Neural cell (in vitro differentiated cells): ENCODE data around the gene MUC12. TPM values are rescaled to one million over a fixed set of nuclear protein-coding genes. Genes with fewer than 3 reads are reported as not detected.

Experiments used
- H2AFZ ChIP-seq: fragments of 200-600, 300-800 bp; sonication (generic), shearing (Covaris generic); 2 replicates; pipeline ENCODE4 v1.6.0; 2014; ENCODE audit warnings: low read depth, mild to moderate bottlenecking, antibody characterized with exemption, low read length, moderate library complexity
- H3F3A ChIP-seq: fragments of 200-600 bp; shearing (Covaris generic); 2 replicates; pipeline ENCODE4 v1.6.1; 2016; ENCODE audit warnings: mild to moderate bottlenecking, moderate library complexity, mixed read lengths, antibody characterized with exemption, low read length; ENCODE audit not compliant: insufficient read depth, poor library complexity, severe bottlenecking
- H3K27ac ChIP-seq: fragments of 200-600, 300-800 bp; sonication (generic), shearing (Covaris generic); 2 replicates; pipeline ENCODE4 v1.5.1; 2014; ENCODE audit warnings: mild to moderate bottlenecking, low read length, moderate library complexity
- H3K27me3 ChIP-seq: fragments of 300-800, 200-600 bp; sonication (generic), shearing (Covaris generic); 2 replicates; pipeline ENCODE4 v1.6.0; 2014; ENCODE audit warnings: mild to moderate bottlenecking, low read depth, low read length, moderate library complexity; ENCODE audit not compliant: insufficient read depth
- H3K36me3 ChIP-seq: fragments of 300-800, 200-600 bp; sonication (generic), shearing (Covaris generic); 2 replicates; pipeline ENCODE4 v1.5.1; 2014; ENCODE audit warnings: mild to moderate bottlenecking, antibody characterized with exemption, low read length, moderate library complexity; ENCODE audit not compliant: insufficient read depth
- H3K4me2 ChIP-seq: fragments of 300-800, 200-600 bp; sonication (generic), shearing (Covaris generic); 2 replicates; pipeline ENCODE4 v1.6.0; 2014; ENCODE audit warnings: mild to moderate bottlenecking, low read length
- H3K4me3 ChIP-seq: fragments of 300-800, 200-600 bp; sonication (generic), shearing (Covaris generic); 2 replicates; pipeline ENCODE4 v1.5.1; 2014; ENCODE audit warnings: mild to moderate bottlenecking, low read length, moderate library complexity
- H3K79me2 ChIP-seq: fragments of 200-600 bp; shearing (Covaris generic); replicated peaks from 2 replicates; pipeline ENCODE4 v1.6.0; 2014; ENCODE audit warnings: mild to moderate bottlenecking, low read length, moderate library complexity; ENCODE audit not compliant: insufficient read depth
- H3K9ac ChIP-seq: fragments of 300-800, 200-600 bp; sonication (generic), shearing (Covaris generic); 2 replicates; pipeline ENCODE4 v1.6.1; 2016; ENCODE audit warnings: mild to moderate bottlenecking, low read length, mixed read lengths
- H3K9me2 ChIP-seq: fragments of 200-600 bp; shearing (Covaris generic); 2 replicates; pipeline ENCODE4 v1.6.1; 2016; ENCODE audit warnings: mild to moderate bottlenecking, low read length, mixed read lengths; ENCODE audit not compliant: insufficient read depth
- H3K9me3 ChIP-seq: fragments of 200-600, 300-800 bp; sonication (generic), shearing (Covaris generic); 2 replicates; pipeline ENCODE4 v1.6.1; 2016; ENCODE audit warnings: mild to moderate bottlenecking, mixed run types, low read length, moderate library complexity, mixed read lengths
- H4K20me1 ChIP-seq: fragments of 200-600 bp; shearing (Covaris generic); 2 replicates; pipeline ENCODE4 v1.6.1; 2016; ENCODE audit warnings: mild to moderate bottlenecking, mixed run types; ENCODE audit not compliant: insufficient read depth
- EP300 ChIP-seq: fragments of 450-650 bp; conservative IDR thresholded peaks from 2 replicates; pipeline ENCODE4 v1.6.1; 2014; ENCODE audit warnings: antibody characterized with exemption, mild to moderate bottlenecking, moderate library complexity; ENCODE audit not compliant: poor library complexity, severe bottlenecking
- EZH2 ChIP-seq: fragments of 200-600, 300-800 bp; shearing (Covaris generic), sonication (generic); IDR thresholded peaks from 2 replicates; pipeline ENCODE4 v1.6.1; 2014; ENCODE audit warnings: antibody characterized with exemption, low read length, borderline replicate concordance, mild to moderate bottlenecking; ENCODE audit not compliant: insufficient read depth, poor library complexity, severe bottlenecking
- MXI1 ChIP-seq: fragments of 450-650 bp; conservative IDR thresholded peaks from 2 replicates; pipeline ENCODE4 v1.6.1; 2014; ENCODE audit warnings: antibody characterized with exemption, mild to moderate bottlenecking; ENCODE audit not compliant: poor library complexity, severe bottlenecking
- POLR2AphosphoS5 ChIP-seq: IDR thresholded peaks from 2 replicates; pipeline ENCODE4 v1.6.1; 2012
- RAD21 ChIP-seq: fragments of 450-650 bp; conservative IDR thresholded peaks from 2 replicates; pipeline ENCODE4 v1.6.1; 2014; ENCODE audit warnings: antibody characterized with exemption, mild to moderate bottlenecking, moderate library complexity
- REST ChIP-seq: IDR thresholded peaks from 2 replicates; pipeline ENCODE4 v1.6.1; 2012; ENCODE audit warnings: borderline replicate concordance
- SMC3 ChIP-seq: fragments of 450-650 bp; conservative IDR thresholded peaks from 2 replicates; pipeline ENCODE4 v1.6.1; 2014; ENCODE audit warnings: antibody characterized with exemption, mild to moderate bottlenecking, moderate library complexity; ENCODE audit not compliant: poor library complexity
- TAF1 ChIP-seq: IDR thresholded peaks from 2 replicates; pipeline ENCODE4 v1.6.1; 2012; ENCODE audit warnings: low read depth
- polyA plus RNA-seq: library from polyadenylated mRNA; depleted of rRNA; stranded (reverse); fragments of >200 nt; gene quantifications from 2 replicates; pipeline ENCODE4 v1.2.3, GENCODE V29; 2014
- TF ChIP-seq, protein P1 (sequence below): fragments of 450-650 bp; IDR thresholded peaks from 2 replicates; pipeline ENCODE4 v1.5.1; 2014; ENCODE audit warnings: antibody characterized with exemption, mild to moderate bottlenecking, moderate library complexity; ENCODE audit not compliant: poor library complexity, severe bottlenecking

The MUC12 gene
- polyA plus RNA-seq, 1 donor from 2014 or later: not detected

DNA sequence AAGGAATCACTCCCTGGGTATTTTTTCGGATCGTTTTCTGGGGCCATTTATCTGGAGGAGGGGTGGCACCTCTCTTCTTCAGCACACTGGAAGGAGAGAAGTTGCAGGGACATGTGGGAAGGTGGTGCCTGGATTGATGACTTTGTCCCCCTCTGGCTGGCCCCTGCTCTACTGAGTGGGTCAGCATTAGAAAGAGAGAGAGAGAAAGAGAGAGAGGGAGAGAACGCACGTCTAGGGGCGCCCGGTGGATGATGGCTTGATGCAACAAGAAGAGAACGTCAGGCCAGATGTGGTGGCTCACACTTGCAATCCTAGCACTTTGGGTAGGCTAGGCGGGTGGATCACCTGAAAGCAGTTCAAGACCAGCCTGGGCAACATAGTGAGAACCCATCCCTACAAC is 5.5 kb upstream of the MUC12 start:
- H3K4me2 ChIP-seq: no peak overlapping the region
- no peaks in the 10 kb centered on the region for H3F3A ChIP-seq
- no peaks in the 10 kb centered on the region for H3K79me2 ChIP-seq
- no peaks in the 10 kb centered on the region for H3K36me3 ChIP-seq
- no peaks in the 10 kb centered on the region for H4K20me1 ChIP-seq
- no peak overlapping the region for H2AFZ ChIP-seq
- TF ChIP-seq POLR2AphosphoS5 (no peak), RAD21 (no peak), SMC3 (no peak), EZH2 (no peak), TAF1 (no peak), EP300 (no peak), MXI1 (no peak), REST (no peak)
- TF ChIP-seq, protein P1, sequence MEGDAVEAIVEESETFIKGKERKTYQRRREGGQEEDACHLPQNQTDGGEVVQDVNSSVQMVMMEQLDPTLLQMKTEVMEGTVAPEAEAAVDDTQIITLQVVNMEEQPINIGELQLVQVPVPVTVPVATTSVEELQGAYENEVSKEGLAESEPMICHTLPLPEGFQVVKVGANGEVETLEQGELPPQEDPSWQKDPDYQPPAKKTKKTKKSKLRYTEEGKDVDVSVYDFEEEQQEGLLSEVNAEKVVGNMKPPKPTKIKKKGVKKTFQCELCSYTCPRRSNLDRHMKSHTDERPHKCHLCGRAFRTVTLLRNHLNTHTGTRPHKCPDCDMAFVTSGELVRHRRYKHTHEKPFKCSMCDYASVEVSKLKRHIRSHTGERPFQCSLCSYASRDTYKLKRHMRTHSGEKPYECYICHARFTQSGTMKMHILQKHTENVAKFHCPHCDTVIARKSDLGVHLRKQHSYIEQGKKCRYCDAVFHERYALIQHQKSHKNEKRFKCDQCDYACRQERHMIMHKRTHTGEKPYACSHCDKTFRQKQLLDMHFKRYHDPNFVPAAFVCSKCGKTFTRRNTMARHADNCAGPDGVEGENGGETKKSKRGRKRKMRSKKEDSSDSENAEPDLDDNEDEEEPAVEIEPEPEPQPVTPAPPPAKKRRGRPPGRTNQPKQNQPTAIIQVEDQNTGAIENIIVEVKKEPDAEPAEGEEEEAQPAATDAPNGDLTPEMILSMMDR: no peak
- H3K9me2 ChIP-seq: no peaks in the 10 kb centered on the region
- peaks cover 50% of the 10 kb centered on the region for H3K27me3 ChIP-seq
- no peaks in the 10 kb centered on the region for H3K9me3 ChIP-seq
- no peak overlapping the region for H3K9ac ChIP-seq
- H3K27ac ChIP-seq: no peak overlapping the region
- H3K4me3 ChIP-seq: no peak overlapping the region

DNA sequence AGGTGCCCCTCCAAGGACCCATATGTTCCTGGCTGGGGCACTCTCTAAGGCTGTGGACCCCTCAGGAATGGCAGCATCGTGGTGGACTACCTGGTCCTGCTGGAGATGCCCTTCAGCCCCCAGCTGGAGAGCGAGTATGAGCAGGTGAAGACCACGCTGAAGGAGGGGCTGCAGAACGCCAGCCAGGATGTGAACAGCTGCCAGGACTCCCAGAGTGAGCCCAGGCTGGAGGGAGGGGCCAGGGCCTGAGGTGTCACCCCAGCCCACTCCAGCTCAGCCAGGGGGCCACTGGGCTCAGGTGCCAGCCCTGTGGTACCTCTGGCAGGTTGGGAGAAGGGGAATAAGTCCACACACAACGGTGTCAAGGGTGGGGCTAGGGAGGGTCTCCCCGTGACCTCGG is 4.7 kb upstream of the MUC12 start:
- Histone ChIP-seq H3K4me2 (no peak overlapping the region), H3K4me3 (no peak overlapping the region), H3K27me3 (peaks cover 51% of the 10 kb centered on the region)

More for the DNA sequence above, 4.7 kb upstream of the MUC12 start:
- Histone ChIP-seq H3K79me2 (no peaks in the 10 kb centered on the region), H4K20me1 (no peaks in the 10 kb centered on the region), H3K36me3 (no peaks in the 10 kb centered on the region), H3K9ac (no peak overlapping the region), H3F3A (no peaks in the 10 kb centered on the region), H3K27ac (no peak overlapping the region), H3K9me3 (no peaks in the 10 kb centered on the region), H3K9me2 (no peaks in the 10 kb centered on the region), H2AFZ (no peak overlapping the region)
- TF ChIP-seq POLR2AphosphoS5 (no peak), TAF1 (no peak), RAD21 (no peak), REST (no peak), EZH2 (no peak), EP300 (no peak), SMC3 (no peak), MXI1 (no peak)
- TF ChIP-seq, protein P1: no peak
